Measurements from ENCODE around the gene LYPD4.

DNA sequence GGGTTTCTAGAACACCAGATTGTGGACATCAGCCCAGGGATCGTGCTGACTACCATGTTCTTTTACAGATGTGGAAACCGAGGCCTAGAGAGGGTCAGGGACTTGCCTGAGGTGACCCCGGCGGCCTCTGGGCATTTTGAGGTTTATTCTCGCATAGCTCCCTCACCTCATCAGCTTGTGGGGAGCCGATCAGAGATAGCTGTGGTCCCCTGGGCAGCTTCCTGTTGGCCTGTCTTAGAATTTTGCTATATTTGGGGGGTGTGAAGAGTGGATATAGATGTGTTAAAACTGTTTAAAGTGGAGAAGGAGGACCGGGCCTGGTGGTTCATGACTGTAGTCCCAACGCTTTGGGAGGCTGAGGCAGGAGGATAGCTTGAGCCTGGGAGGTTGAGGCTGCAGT lies 45.4 kb upstream of the LYPD4 start:
- TF ChIP-seq, protein P1, sequence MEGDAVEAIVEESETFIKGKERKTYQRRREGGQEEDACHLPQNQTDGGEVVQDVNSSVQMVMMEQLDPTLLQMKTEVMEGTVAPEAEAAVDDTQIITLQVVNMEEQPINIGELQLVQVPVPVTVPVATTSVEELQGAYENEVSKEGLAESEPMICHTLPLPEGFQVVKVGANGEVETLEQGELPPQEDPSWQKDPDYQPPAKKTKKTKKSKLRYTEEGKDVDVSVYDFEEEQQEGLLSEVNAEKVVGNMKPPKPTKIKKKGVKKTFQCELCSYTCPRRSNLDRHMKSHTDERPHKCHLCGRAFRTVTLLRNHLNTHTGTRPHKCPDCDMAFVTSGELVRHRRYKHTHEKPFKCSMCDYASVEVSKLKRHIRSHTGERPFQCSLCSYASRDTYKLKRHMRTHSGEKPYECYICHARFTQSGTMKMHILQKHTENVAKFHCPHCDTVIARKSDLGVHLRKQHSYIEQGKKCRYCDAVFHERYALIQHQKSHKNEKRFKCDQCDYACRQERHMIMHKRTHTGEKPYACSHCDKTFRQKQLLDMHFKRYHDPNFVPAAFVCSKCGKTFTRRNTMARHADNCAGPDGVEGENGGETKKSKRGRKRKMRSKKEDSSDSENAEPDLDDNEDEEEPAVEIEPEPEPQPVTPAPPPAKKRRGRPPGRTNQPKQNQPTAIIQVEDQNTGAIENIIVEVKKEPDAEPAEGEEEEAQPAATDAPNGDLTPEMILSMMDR (IDR thresholded peaks at IDR 0.05): no peak
- no peak for TF ChIP-seq POLR2A (IDR thresholded peaks at IDR 0.05)

Data from adrenal gland (tissue), 5 donors.